GM12874 (cell line): ENCODE results near the gene DOCK8.

Experiments used
- TF ChIP-seq, protein P1 (sequence below): IDR thresholded peaks from 2 replicates; pipeline ENCODE4 v1.5.1; 2011; ENCODE audit warnings: low read depth, mild to moderate bottlenecking, control low read depth, low read length, moderate library complexity; ENCODE audit not compliant: insufficient read depth

The DOCK8 gene

DNA sequence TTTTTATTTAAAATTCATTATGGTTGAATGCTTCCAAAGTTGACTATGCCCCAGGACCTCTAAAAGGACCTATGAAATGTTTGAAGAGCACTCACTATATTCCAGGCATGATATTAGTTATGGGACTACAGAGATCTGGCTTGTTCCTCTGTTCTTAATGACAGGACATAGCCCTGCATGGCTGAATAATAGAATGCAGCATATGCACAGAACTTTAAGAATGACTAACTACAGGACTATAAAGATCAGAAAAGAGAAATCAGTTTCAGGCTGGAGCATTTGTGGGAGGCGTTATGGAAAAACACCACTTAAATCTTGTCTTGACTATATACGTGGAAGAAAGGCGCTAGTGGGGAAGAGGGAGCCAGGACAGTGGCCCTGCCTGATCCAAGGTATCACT lies 239.2 kb downstream of the DOCK8 start:
- TF ChIP-seq, protein P1, sequence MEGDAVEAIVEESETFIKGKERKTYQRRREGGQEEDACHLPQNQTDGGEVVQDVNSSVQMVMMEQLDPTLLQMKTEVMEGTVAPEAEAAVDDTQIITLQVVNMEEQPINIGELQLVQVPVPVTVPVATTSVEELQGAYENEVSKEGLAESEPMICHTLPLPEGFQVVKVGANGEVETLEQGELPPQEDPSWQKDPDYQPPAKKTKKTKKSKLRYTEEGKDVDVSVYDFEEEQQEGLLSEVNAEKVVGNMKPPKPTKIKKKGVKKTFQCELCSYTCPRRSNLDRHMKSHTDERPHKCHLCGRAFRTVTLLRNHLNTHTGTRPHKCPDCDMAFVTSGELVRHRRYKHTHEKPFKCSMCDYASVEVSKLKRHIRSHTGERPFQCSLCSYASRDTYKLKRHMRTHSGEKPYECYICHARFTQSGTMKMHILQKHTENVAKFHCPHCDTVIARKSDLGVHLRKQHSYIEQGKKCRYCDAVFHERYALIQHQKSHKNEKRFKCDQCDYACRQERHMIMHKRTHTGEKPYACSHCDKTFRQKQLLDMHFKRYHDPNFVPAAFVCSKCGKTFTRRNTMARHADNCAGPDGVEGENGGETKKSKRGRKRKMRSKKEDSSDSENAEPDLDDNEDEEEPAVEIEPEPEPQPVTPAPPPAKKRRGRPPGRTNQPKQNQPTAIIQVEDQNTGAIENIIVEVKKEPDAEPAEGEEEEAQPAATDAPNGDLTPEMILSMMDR: no peak

DNA sequence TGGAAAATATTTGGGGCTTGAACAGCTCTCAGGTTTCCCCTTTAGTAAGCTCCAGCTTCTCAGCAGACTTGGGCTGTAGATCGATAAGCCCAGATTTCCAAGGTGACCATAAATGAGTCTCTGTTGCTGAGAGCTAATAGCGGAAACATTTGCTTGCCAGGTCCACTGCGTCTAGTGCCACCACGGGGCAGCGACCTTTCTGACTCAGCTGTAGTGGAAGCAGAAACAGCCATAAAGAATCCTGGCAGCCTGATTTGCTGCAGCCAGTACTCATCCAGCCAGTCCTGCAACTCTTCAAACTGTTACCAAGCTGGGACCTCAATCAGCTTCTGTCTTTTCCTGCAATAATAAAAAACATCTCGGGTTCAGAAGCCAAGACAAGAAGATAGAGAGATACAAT lies 241.7 kb downstream of the DOCK8 start:
- TF ChIP-seq, protein P1: no peak

DNA sequence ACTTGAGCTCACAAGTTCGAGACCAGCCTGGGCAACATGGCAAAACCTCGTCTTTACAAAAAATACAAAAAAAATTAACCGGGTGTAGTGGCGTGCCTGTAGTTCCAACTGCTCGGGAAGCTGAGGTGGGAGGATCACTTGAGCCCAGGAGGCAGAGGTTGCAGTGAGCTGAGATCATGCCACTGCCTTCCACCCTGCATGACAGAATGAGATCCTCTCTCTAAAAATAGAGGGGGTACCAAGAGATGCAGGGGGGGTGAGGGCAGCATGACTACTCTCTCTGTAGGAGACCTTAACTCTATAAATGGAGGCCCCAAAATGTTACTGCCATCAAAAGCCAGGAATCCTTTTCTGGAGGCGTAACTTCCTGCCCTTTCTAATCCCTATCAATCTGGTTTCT lies 243.9 kb downstream of the DOCK8 start:
- TF ChIP-seq, protein P1: no peak

DNA sequence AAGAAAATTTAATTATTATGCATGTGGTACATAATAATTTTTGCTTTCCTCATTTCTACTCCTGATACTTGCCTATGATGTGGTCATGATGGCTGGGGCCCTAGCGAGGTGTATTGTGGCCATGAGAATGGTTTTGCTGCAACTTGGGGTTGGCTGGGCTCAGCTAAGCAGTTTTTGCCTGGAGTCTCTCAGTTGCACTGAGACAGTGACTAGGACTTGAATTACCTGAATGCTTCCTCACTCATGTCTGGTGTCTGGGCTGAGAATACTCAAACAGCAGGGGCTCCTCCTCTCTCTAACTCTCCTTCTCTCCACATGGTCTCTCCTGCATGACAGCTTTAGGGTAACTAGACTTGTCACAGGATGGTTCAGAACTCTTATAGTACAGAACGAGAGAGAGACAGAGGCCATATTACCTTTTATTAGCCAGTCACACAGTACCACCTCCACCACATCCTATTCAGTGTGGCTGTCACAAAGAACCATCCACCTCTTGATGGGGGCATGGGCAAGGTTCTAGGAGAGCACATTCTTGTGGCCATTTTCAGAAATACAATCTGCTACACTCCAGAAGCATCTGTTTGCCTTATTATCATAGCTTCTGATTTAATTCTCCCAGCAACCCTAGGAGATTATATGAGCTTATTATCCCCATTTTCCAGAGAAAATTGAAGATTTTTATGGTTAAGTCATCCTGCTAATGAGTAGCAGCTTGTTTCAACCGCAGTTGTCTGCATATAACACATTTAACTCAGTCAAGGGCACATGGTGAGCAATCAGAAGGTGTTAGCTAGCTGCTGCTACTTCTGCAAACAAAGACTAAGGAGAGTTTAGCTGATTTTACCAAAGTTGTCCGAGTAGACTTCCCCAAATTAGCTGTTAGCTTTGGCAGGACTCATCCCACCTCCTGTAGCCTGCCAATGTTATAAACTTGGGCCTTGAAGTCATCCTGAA lies 245.1 kb downstream of the DOCK8 start:
- TF ChIP-seq, protein P1: no peak

DNA sequence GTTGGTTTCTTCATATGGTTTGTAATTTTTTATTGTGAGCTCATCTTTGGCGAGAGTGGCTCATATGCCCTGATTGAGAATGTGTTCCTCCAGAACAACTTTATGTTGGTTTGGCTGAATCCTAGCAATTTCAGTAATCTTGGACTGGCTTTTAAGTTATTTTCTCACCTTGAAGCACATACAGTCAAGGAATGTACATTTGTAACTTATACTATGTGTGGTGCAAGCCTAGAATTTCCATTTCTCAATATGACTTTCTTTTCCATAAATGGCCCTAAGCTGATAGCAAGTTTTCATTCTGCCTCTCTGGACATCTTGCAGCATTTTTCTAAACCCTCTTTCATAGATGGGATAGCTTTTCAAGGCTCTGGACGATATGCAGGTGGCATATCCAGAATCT lies 247.5 kb downstream of the DOCK8 start:
- TF ChIP-seq, protein P1: no peak

DNA sequence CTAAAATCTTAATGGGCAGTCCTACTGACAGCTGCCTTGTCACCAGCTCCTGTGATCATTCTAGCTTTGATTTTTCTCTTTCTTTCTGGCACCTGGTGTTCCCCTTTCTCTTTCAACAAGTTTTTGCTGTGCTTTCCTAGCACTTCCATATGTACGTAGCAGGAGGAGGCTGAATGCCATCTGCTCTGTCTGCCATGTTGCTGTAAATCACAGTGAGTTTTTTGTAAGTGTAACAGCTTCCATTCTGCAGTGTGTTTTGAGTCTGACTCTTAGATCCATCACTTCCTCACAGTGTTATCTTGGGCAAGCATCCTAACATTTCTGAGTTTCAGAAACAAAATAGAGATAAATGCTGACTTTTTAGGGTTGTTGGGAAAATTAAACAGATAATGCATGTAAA lies 247.9 kb downstream of the DOCK8 start:
- TF ChIP-seq, protein P1: no peak

DNA sequence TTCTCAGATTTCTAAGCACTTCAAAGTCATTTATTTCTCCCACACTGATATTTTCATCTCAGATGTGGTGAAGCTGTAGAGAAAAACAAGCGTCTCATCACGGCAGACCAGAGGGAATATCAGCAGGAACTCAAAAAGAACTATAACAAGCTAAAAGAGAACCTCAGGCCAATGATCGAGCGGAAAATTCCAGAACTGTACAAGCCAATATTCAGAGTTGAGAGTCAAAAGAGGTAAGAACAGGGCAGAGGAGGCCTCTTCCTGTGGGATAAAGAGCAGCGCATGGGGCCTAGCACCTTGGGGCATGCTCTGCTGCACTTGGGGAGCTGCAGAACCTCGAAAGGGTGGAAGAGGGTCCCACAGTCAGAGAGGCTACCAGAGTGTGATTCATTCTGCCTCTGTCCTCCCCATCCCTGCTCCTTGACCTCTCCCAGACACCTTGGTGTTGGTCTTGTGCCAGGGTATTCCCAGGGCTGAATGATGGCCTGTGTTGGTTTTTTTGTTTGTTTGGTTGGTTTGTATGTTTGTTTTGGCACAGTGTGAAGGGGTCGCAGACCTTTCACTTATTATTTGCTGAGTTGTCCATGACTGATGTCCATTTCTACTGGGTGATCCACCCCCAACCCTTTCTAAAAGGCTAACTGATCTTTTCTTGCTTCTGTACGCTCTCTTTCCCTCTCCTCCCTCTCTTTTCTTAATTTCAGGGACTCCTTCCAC lies 248.9 kb downstream of the DOCK8 start:
- TF ChIP-seq, protein P1: no peak
